HL-60/S4 treated with retinoic acid at 250 ng/mL for 4 days and 3 days (cell line): ENCODE measurements around the gene GPR146.
"Not testable (repeated sequence)": the region's sequence is repeated elsewhere in the genome, so short reads cannot be mapped to it uniquely, and the experiment has no call there.

Source experiments
- in situ Hi-C: fragments of 300-500 bp; cut with MboI; formaldehyde crosslinking; loops from 2 replicates; pipeline ENCODE4 v1.7.0; 2022; ENCODE audit warnings: low sequenced_read_pairs

The GPR146 gene

GRCh38 chr7:1073142-1073977, 29.0 kb downstream of the GPR146 start:
- in situ Hi-C loops = no loop called here

DNA sequence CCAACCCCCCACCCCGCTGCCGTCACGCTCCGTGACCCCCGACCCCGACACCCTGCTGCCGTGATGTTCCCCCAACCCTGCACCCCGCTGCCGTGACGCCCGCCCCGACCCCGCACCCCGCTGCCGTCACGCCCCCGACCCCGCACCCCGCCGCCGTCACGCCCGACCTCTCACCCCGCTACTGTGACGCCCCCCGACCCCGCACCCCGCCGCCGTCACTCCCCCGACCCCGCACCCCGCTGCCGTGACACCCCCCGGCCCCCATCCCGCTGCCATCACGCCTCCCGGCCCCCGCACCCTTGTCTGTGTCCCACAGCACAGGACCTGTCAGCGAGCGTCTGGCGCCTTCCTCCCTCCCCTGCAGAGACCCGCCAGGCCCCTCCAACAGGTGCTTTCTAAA, 29.7 kb downstream of the GPR146 start:
- in situ Hi-C loops = not testable (repeated sequence)

GRCh38 chr7:1074593-1075431, 30.5 kb downstream of the GPR146 start:
- in situ Hi-C loops = no loop called here

DNA sequence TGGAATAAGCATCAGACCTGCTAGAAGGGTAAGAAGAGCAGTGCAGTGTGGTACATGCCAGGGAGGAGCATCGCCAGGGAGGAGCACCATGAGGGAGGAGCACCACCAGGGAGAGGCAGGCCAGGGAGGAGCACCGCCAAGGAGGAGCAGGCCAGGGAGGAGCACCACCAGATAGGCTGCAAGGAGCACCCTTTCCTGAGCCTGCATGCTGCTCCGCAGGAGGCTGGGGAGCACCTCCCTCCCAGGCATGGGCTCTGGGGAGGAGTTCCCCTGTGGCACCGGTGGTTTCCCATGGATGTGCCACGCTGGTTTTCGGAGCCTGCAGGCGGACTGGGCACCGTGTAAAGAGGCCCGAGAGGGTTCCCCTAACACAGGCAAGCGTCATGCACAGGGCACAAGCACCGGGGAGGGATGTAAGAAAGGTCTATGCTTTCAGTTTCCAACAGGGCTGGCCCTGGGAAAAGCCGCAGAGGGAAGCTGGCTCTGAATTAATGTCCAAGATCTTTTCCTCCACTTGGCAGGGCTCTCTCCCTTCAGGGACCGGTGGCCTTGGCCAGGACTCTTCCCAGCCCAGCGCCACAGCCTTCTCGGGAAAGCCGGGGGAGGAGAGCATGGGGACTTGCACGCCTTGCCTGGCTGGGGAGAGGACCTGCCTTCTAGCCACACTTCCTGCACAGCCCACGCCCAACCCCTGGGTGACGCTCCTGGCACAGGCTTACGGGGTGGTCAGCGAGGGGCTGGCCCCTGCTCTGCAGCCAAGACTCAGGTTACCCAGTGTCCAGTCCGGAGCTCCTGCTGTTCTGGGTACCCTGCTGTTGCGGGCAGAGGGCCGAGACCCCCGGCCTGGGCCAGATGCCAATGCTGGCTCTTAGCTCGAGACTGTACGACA, 32.1 kb downstream of the GPR146 start:
- in situ Hi-C loops = no loop called here

DNA sequence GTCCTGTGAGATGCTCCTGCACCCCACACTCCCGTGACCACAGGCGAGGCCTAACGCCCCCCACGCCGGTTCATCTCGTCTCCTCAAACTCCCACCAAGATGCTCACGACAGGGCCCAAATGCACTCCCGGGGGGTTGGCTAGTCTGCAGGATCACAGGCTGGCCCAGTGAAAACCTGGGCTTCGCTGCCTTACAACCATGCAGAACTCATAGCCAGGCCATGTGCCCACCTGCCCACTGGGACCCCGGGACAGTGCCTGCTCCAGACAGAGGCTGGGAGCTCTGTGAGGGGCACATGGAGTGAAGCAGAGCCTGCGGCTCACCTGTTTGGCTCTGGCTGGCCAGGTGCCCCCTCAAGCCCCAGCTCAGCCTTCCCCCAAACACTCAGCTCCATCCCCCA, 34.2 kb downstream of the GPR146 start:
- in situ Hi-C loops = no loop called here

- in situ Hi-C loops = no loop called here
Measured at GRCh38 chr7:1078985-1079384, 34.6 kb downstream of the GPR146 start.

GRCh38 chr7:1079546-1079945, 35.2 kb downstream of the GPR146 start:
- in situ Hi-C loops = no loop called here

DNA sequence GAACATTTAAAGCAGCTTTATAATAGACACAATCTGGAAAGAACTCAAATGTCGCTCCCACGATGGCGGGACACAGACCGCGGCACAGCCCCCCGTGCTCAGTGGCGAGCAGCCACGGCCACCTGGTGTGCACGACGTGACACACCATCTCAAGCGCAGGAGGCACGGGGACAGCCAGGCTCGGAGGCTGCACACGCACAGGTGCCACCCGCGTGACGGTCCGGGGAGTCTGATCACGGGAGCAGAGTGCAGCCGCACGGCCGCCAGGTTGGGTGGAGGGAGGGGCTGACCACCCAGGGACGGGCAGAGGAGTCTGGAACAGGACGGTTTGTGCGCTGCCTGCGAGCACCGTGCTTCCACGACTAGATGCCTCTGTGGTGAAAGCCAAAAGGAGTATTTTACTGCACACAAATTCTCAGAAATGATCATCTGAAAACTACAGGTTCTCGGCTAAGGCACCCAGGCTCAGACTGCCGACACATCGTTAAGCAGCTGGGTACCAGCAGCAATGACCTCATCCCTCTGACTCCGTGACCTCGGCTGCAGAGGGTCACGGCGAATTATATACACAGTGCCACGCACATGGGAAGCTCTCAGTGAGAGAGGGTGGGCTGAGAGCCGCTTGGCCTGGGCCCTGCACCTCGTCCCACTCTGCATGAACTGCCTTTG, 36.0 kb downstream of the GPR146 start:
- in situ Hi-C loops = no loop called here

DNA sequence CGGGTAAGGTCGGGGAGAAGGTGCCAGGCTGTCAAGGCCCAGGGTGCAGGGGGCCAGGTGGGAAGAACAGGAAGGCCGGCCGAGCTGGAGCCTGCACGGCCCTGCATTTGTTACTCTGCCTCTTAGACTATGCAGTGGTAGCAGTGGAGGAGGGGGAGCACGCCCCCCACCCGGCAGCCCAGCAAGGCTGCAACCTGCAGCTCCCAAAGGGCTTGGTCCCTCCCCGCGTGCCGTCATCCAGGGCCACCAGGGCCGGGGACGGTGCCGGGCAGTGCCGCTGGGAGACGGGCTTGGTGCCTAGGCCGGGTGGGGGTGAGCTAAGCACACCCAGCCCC, 36.5 kb downstream of the GPR146 start:
- in situ Hi-C loops = no loop called here

DNA sequence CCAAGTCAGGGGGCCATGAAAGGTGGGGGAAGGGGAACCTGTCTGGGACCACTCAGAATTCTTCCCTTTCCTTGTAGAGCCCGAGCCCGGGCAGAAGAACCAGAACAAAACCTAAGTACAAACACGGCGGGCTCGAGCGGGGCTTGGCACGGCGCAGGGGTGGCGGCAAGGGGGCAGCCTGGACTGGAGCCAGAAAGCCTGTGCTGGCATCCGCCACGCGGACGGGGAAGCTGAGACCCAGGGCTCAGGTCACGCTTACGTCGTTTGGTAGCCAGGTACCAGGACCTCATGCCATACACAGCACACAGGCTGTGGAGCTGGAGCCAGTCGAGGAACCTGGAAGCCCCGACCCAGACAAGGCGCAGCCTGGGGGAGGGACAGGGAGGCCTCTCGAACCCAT, 37.0 kb downstream of the GPR146 start:
- in situ Hi-C loops = no loop called here

DNA sequence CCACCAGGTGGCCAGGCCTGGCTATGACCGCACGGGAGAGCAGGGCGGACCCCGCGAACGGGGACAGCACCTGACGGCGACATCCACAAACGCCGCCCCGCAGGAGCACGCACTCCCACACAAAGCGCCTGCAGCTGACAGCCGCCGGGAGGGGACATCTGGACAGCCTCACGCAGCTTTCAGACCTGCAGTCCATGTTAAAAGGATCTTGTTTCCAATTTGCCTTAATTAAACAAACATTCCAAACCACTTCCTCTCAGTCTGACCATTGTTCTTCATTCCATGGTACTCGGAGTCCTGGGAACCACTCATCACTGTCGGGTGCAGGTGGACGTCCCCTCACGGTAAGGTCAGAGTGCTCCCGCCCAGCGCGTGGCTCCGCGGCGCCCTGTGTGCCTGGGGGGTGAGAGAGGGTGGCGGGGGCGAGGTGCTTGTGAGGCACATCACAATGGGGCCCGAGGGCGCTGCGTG, 37.6 kb downstream of the GPR146 start:
- in situ Hi-C loops = no loop called here

DNA sequence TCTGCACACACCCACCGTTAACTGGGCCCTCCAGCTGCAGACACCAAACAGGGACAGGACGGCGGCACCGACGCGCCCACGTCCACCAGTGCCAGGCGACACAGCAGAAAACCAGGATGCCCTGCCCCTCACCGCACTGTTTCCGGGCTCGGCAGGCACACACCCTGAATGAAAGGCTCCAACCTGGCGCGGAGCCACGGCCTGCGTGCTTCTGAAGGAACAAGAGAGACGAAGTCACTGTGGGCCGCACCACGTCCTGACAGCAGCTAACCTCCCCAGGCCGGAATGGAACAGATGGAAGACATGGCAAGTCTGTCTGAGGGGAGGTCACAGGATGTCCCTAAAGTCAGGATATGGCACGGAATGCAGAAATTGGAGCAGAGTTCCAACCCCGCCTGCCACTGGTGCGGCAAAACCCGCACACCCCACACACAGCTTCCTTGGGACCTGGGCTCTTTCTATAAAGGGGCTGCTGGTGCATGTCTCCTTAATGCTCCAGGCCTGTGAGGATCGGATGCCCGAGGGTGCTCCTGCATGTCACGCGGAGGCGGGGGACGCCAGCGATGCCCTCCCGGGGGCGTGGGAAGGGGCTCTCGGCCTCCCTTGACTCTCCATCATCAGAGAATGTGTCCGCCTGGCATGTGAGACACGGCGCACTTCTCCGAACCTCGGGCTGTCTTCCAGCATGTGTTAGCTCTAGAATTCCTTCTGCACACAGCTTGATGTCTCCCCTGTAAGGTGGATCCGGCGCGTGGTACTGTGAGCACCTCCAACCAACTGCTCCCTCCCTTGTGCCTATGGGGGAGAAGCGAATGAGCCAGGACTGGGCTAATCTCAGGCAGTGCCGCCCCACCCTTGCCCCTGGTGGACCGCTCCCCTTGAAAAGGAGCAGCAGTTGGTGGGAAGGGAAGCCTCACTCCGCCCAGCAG, 39.6 kb downstream of the GPR146 start:
- in situ Hi-C loops = no loop called here

GRCh38 chr7:1085266-1085665, 40.9 kb downstream of the GPR146 start:
- in situ Hi-C loops = no loop called here

GRCh38 chr7:1085910-1086421, 41.6 kb downstream of the GPR146 start:
- in situ Hi-C loops = no loop called here

- in situ Hi-C loops = no loop called here
Measured at GRCh38 chr7:1086588-1087464, 42.5 kb downstream of the GPR146 start.

DNA sequence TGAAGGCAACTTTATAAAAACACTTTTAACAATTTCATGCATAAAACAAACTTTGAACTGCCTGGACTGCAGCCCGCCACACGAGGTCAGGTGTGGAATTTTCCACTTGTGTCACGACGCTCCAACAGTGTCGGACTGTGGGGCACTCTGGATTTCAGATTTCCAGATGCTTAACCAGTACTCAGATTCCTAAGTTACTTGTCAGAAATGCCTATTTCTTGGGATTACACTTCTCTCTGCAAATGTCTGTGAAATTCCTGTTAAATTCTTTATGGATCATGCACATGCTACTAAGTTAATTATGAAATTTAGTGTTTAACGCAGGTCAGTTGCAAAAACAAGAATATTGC, 43.1 kb downstream of the GPR146 start:
- in situ Hi-C loops = no loop called here

DNA sequence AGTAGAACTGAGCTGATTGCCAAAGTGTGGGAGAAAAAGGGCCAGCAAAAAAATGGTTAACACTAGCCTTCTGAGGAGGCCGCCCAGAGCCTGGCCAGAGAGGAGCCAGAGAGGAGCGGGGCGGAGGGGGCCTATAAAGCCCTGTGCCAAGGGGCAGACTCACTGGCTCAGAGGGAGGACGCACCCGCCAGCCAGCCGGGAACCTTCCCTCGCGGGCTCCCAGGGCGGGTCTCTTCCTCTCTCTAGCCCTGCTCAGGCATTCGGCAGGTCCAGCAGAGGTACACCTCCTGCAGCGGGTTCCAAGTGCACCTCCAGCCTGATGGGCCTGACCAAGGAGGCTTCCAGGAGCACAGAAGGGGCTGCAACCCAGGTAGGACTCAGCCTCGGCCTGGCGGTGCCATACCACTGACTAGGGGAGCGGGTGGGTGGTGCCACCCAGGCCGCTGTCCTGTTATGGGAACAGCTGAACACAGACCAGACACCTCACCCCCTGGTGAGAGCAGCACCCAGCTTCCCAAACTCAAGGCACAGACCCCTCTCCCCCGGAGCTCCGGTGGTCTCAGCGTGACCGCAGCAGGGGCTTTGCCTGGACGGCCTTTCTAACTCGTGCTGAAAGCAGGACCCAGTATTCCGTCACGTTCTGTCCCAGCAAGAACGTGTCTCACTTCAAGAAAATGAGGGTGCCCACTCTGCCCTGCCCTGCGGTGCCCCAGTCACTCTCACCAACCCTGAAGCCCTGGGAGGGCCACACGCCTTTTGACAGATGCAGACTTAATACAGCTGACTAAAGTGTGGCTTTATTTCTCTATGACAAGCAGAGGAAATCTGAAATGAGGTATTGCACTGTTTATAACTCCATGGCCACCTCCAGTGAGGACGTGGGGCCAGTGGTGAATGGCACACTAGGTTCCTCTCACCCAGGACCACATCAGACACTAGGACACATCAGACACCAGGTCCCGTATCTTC, 43.9 kb downstream of the GPR146 start, which contains the start of gene GPER1:
Gene GPER1, plus strand, starts transcription at position 162 of the 969 bp plus-strand sequence. CDS start 3,616 bp downstream, outside the sequence.
- in situ Hi-C loops = no loop called here
